ENCODE data around the gene DDX21.
"Not testable (repeated sequence)": the region's sequence is repeated elsewhere in the genome, so short reads cannot be mapped to it uniquely, and the experiment has no call there.

The DDX21 gene

DNA sequence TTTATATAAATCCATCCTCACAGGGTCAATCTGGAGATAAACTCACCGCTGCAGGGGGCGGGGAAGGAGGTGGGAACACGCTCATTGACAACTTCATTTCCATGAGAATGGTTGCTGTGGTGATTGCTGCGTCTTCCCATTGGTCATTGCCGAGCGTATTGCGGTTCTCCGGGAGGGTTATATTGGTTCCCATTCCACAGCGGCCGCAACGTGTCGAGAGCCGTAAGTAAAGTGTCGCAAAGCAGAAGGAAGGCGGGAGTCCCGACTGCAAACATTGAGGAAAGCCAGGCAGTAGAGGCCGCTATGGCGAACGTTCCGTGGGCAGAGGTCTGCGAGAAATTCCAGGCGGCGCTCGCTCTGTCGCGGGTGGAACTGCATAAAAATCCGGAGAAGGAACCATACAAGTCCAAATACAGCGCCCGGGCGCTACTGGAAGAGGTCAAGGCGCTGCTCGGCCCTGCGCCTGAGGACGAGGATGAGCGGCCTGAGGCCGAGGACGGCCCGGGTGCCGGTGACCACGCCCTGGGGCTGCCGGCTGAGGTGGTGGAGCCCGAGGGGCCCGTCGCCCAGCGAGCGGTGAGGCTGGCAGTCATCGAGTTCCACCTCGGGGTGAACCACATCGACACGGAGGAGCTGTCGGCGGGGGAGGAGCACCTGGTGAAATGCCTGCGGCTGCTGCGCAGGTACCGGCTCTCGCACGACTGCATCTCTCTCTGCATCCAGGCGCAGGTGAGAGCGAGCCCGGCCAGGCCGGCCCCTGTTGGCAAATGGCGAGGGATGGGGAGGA lies 32.8 kb downstream of the DDX21 start, which contains the start of gene KIFBP:
TSS of gene KIFBP (plus strand) at position 274 of the 787 bp plus-strand sequence. CDS start at position 304, 30 bp downstream.
- peak; percentile 81 to 84 for DNase-seq

- DNase-seq, result no peak
These were observed 33.5 kb downstream of the DDX21 start for GRCh38 chr10:68989317-68989990.

- no peak for DNase-seq
These were observed 36.9 kb downstream of the DDX21 start for GRCh38 chr10:68992636-68993440.

- DNase-seq, result no peak
These were observed 41.2 kb downstream of the DDX21 start for GRCh38 chr10:68997211-68997610.

DNA sequence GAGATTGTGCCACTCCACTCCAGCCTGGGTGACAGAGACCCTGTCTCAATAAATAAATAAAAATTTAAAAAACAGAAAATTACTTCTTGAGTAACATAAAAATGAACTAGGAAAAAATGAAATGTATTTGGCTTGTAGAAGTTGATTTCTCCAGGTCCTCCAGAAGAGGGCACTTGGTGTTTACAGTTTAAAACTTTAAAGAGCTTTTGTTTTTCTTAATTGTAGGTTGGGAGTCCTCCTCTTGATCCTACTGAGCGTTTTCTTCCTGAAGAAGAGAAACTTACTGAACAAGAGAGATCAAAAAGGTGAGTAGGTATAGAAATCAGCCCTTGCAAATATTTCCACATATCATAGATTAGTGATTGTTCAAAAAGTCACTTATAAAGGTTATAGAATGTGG lies 48.9 kb downstream of the DDX21 start:
- no peak for DNase-seq

- DNase-seq, result no peak
These were observed 49.9 kb downstream of the DDX21 start for GRCh38 chr10:69005704-69006485.

- DNase-seq, result no peak
These were observed 51.3 kb downstream of the DDX21 start for GRCh38 chr10:69007260-69007659.

DNA sequence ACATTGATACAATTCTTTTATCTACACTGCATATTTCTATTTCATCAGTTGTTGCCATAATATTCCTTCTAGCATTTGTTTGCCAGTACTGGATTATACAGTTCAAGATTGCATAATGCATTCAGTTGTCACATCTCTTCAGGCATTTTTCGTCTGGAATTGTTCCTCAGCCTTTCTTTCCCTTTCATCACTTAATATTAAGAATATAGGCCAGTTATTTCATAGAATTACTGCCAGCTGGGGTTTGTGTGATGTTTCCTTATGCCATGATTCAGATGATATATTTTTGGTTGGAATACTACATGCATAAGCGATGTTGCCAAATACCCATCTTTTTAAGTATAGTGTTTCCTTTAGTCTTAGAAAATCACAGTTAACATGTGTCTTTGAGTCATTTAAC lies 53.4 kb downstream of the DDX21 start:
- no peak for DNase-seq

- DNase-seq, result no peak
These were observed 54.2 kb downstream of the DDX21 start for GRCh38 chr10:69010151-69010640.

DNA sequence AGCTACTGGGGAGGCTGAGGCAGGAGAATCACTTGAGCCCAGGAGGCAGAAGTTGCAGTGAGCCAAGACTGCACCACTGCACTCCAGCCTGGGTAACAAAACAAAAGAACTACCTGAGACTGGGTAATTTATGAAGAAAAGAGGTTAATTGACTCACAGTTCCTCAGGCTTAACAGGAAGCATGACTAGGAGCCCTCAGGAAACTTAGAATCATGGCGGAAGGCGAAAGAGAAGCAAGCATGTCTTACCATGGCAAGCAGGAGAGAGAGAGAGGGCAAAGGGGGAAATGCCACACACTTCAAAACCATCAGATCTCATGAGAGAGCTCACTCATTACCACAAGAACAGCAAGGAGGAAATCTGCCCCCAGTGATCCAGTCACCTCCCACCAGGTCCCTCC lies 56.8 kb downstream of the DDX21 start:
- not testable (repeated sequence) for DNase-seq

DNA sequence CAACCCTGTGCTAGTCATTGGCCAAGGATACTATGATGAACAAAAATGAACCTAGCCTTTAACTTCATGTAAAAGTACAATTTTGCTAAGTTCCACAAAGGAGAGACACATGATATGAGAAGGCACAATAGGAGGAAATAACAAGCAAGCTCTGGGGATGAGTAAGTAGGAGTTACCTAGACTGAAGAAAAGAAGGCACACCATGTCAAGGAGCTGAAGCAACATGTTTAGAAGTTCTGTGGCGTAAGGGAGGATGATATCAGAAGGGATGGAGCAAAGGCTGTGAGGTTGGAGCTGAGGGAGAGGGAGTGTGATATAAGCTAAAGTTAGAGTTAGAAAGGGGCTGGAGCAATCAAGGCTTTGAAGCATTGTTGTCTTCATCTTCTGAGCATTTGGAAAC lies 58.2 kb downstream of the DDX21 start:
- DNase-seq, result no peak

- DNase-seq, result no peak
These were observed 62.6 kb downstream of the DDX21 start for GRCh38 chr10:69018613-69019012.

GRCh38 chr10:69022611-69023010 lies 66.6 kb downstream of the DDX21 start:
- DNase-seq, result no peak

GRCh38 chr10:69025370-69025896 lies 69.5 kb downstream of the DDX21 start:
- DNase-seq, result no peak

DNA sequence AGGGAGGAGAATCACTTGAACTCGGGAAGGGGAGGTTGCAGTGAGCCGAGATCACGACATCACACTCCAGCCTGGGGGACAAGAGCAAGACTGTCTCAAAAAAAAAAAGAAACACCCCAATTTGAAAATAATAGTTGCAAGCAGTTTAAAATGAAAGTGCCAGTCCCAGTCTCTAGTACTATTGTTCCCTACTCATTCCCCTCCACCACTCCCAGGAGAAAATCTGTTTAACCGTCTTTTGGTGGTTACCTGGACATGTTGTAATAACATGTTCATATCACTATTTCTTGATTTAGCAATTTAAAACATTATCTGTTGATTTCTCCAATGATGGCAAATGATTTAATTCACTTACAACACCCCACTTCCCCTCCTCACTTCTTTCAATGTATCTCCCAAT lies 77.3 kb downstream of the DDX21 start:
- DNase-seq, result no peak
